ENCODE data around the gene PARD3B.

- TF ChIP-seq CTCF (IDR thresholded peaks at IDR 0.05) = no peak
- no peak for TF ChIP-seq POLR2A (IDR thresholded peaks at IDR 0.05)
Observed at GRCh38 chr2:204974487-204974886, 429.2 kb downstream of the PARD3B start.

Data from stomach (tissue), 4 donors.